ENCODE data around the gene SGPP2.

Gene SGPP2

DNA sequence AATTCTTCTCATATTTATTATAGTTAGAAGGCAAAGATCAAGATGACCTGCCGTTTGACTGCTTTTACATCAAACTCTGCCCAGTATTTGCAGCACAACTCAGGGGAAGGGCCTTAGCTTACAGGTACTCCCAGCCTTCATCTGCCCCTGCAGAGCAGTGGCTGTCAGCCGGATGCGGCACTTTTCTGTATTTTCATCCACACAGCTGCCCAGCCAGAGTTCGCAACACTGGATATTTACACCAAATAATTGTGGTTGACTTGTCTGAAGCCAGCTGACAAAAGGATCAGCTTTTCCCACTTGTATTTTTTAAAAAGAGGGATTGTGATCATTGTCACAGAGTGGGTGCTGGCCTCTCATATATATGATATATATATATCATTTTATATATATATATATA, 136.8 kb downstream of the SGPP2 start:
- H3K4me1 ChIP-seq (ENCODE audit: control insufficient read depth, insufficient read depth, low read length): no peaks in the 10 kb centered on the region
- H3K27me3 ChIP-seq (ENCODE audit: control insufficient read depth in 1 of 2, insufficient read depth in 2 of 2, low read length in 2 of 2): peaks cover 0 to 3% of the 10 kb centered on the region in 2 donors
- H3K27ac ChIP-seq (ENCODE audit: low read length): no peak overlapping the region
- H3K4me3 ChIP-seq (ENCODE audit: low read length in 2 of 2): no peak overlapping the region
- no peaks in the 10 kb centered on the region for H3K36me3 ChIP-seq (ENCODE audit: control insufficient read depth in 2 of 2, insufficient read depth in 2 of 2, low read length in 2 of 2)
- no peak overlapping the region for H3K9ac ChIP-seq (ENCODE audit: low read length in 2 of 2)
- no peaks in the 10 kb centered on the region for H3K9me3 ChIP-seq (ENCODE audit: control insufficient read depth in 2 of 2, low read length in 2 of 2)

DNA sequence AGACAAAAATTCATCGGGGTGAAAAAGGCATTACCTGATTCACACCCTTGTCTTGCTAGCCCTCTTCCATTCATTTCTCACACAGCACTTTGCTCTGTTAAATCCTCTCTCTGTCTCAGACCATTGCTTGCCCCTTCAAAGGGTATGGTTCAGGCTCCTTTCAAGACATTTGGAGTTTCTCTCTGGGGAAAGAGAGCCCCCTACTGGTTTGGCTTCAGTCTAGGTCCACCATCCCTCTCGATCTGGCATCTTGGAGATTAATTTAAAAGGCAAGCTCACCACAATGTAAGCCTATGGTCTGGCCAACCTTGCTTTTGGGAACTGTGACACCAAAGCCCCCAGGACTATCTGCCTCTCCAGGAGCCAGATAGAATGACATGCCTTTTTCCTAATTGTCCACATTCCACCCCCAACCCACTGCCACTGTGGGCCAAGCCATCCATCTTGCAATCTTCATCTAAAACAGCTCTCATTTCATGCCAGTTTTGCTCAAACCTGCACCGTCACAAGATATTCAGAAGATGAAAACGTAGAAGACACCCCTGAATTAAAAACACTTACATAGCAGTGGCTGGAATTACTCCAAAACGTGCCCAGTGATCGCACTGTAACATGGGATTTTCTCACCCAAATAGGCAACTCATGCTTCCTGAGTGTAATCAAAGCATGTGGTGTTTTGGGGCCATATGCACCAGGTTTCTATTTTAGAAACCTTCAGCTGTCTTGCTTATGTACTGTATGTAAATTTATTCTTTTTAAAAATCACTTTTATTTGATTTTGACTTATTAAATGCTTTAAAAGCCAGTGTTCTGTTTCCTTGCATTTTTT, 137.7 kb downstream of the SGPP2 start:
- Histone ChIP-seq H3K4me1 (ENCODE audit: control insufficient read depth, insufficient read depth, low read length) (no peaks in the 10 kb centered on the region), H3K4me3 (ENCODE audit: low read length in 2 of 2) (no peak overlapping the region), H3K36me3 (ENCODE audit: control insufficient read depth in 2 of 2, insufficient read depth in 2 of 2, low read length in 2 of 2) (no peaks in the 10 kb centered on the region), H3K9me3 (ENCODE audit: control insufficient read depth in 2 of 2, low read length in 2 of 2) (no peaks in the 10 kb centered on the region), H3K27me3 (ENCODE audit: control insufficient read depth in 1 of 2, insufficient read depth in 2 of 2, low read length in 2 of 2) (peaks cover 0 to under 1% of the 10 kb centered on the region in 2 donors), H3K27ac (ENCODE audit: low read length) (no peak overlapping the region), H3K9ac (ENCODE audit: low read length in 2 of 2) (no peak overlapping the region)

DNA sequence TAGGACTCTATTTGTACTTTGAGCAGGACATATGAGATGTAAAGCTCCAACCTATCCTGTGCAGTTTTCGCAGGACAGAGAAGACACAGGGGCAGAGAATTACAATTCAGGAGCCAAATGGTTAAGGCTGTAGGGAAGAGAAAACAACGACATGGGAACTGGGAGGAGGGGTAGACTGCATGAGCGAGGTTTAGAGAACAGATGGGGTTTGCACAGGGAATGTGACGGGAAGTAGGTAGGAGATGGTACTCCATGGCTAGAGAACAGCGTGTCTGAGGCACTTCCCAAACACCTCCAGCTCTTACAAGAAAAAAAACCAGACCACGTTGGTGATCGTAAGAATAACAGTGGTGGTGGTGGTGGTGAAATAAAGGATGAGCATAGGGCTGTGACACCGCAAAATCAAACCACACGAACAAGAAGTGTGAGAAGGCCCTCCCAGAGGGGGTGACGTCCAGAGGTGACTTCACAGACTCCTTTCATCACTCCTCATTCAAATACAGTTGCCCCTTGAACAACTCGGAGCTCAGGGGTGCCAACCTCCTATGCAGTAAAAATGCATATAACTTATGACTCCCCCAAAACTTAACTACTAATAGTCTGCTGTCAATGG, 138.9 kb downstream of the SGPP2 start:
- no peak overlapping the region for H3K4me3 ChIP-seq (ENCODE audit: low read length in 2 of 2)
- no peaks in the 10 kb centered on the region for H3K9me3 ChIP-seq (ENCODE audit: control insufficient read depth in 2 of 2, low read length in 2 of 2)
- no peaks in the 10 kb centered on the region for H3K36me3 ChIP-seq (ENCODE audit: control insufficient read depth in 2 of 2, insufficient read depth in 2 of 2, low read length in 2 of 2)
- H3K27ac ChIP-seq (ENCODE audit: low read length): no peak overlapping the region
- no peak overlapping the region for H3K9ac ChIP-seq (ENCODE audit: low read length in 2 of 2)
- H3K4me1 ChIP-seq (ENCODE audit: control insufficient read depth, insufficient read depth, low read length): no peaks in the 10 kb centered on the region
- H3K27me3 ChIP-seq (ENCODE audit: control insufficient read depth in 1 of 2, insufficient read depth in 2 of 2, low read length in 2 of 2): no peaks in the 10 kb centered on the region

DNA sequence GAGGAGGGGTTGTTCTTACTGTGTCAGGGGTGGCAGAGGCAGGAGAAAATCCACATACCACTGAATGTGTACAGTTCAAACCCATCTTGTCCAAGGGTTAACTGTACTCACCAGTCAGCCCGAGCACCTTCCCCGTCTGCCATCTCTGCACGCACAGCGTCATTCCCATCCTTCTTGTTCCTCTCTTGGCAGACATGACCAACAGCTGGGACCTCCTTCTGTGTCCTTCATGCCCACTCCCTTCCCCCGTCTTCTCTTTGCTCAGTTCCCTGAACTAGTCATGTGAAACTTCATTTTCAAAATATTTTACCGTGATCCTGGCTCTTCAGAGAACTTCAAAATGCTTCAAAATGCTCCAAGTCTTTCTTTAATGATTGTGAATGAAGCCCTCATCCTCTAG, 139.6 kb downstream of the SGPP2 start:
- H3K36me3 ChIP-seq (ENCODE audit: control insufficient read depth in 2 of 2, insufficient read depth in 2 of 2, low read length in 2 of 2): no peaks in the 10 kb centered on the region
- no peak overlapping the region for H3K9ac ChIP-seq (ENCODE audit: low read length in 2 of 2)
- H3K9me3 ChIP-seq (ENCODE audit: control insufficient read depth in 2 of 2, low read length in 2 of 2): no peaks in the 10 kb centered on the region
- H3K27me3 ChIP-seq (ENCODE audit: control insufficient read depth in 1 of 2, insufficient read depth in 2 of 2, low read length in 2 of 2): no peaks in the 10 kb centered on the region
- H3K4me3 ChIP-seq (ENCODE audit: low read length in 2 of 2): no peak overlapping the region
- H3K4me1 ChIP-seq (ENCODE audit: control insufficient read depth, insufficient read depth, low read length): peaks cover 4% of the 10 kb centered on the region
- no peak overlapping the region for H3K27ac ChIP-seq (ENCODE audit: low read length)

DNA sequence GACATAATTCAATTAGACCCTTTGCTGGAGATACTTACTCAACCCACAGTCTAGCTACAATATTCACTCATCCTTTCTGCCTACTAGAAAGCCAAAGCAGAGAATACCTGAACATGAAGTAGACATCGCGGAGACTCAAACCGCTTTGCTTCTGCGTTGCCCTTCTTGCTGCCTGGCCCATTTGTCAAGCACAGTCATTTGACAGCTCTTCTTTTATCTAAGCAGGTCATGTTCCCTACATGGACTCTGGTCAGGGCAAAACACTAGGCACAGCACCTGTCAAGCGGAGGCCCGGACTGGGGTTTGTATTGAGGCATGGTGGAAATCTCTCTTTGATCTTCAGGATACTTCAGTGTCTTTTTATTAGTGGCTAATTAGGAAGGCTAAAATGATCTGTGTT, 141.9 kb downstream of the SGPP2 start:
- Histone ChIP-seq H3K36me3 (ENCODE audit: control insufficient read depth in 2 of 2, insufficient read depth in 2 of 2, low read length in 2 of 2) (no peaks in the 10 kb centered on the region), H3K9ac (ENCODE audit: low read length in 2 of 2) (no peak overlapping the region), H3K27me3 (ENCODE audit: control insufficient read depth in 1 of 2, insufficient read depth in 2 of 2, low read length in 2 of 2) (no peaks in the 10 kb centered on the region), H3K4me3 (ENCODE audit: low read length in 2 of 2) (no peak overlapping the region), H3K9me3 (ENCODE audit: control insufficient read depth in 2 of 2, low read length in 2 of 2) (no peaks in the 10 kb centered on the region), H3K4me1 (ENCODE audit: control insufficient read depth, insufficient read depth, low read length) (peaks cover 13% of the 10 kb centered on the region), H3K27ac (ENCODE audit: low read length) (no peak overlapping the region)

DNA sequence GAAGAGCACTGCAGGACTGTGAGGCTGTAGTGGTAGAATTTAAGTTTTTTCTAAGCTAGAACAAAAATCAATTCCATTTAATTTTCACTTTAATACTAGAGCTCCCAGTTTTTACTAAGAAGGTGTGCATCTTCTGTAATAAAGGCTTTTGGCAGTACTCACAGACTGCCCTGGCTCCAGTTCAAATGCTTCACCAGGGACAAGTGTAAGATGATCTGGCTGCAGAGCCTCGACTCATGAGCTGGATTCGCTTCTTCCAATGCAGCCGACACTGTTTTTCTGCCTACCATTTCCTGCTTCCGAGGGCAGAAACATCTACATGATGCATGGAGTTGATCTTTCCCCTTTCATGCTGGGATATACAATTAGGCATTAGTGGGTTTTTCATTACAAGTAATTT, 144.5 kb downstream of the SGPP2 start:
- Histone ChIP-seq H3K4me1 (ENCODE audit: control insufficient read depth, insufficient read depth, low read length) (peaks cover 27% of the 10 kb centered on the region), H3K27ac (ENCODE audit: low read length) (no peak overlapping the region), H3K27me3 (ENCODE audit: control insufficient read depth in 1 of 2, insufficient read depth in 2 of 2, low read length in 2 of 2) (no peaks in the 10 kb centered on the region), H3K4me3 (ENCODE audit: low read length in 2 of 2) (peak overlapping the region in 1 of 2 donors; percentile 21), H3K9ac (ENCODE audit: low read length in 2 of 2) (no peak overlapping the region), H3K36me3 (ENCODE audit: control insufficient read depth in 2 of 2, insufficient read depth in 2 of 2, low read length in 2 of 2) (peaks cover 0 to 4% of the 10 kb centered on the region in 2 donors), H3K9me3 (ENCODE audit: control insufficient read depth in 2 of 2, low read length in 2 of 2) (no peaks in the 10 kb centered on the region)

DNA sequence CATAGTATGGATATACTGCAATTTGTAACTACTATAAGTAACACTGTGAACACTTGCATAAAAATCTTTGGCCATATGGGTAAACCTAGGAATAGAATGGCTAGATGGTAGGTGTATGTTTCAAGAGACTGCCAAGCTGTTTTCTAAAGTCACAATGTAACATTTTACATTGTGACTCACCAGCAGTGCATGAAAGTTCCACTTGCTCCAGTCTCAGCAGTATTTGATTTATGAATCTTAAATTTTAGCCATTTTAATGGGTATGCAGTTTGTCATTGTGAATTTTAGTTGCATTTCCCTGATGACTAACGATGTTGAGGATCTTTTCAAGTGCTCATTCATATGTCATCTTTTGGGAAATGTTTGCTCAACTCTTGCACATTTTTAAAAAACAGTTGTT, 145.5 kb downstream of the SGPP2 start:
- Histone ChIP-seq H3K4me1 (ENCODE audit: control insufficient read depth, insufficient read depth, low read length) (peaks cover 27% of the 10 kb centered on the region), H3K9me3 (ENCODE audit: control insufficient read depth in 2 of 2, low read length in 2 of 2) (no peaks in the 10 kb centered on the region), H3K27ac (ENCODE audit: low read length) (no peak overlapping the region), H3K36me3 (ENCODE audit: control insufficient read depth in 2 of 2, insufficient read depth in 2 of 2, low read length in 2 of 2) (peaks cover 0 to 4% of the 10 kb centered on the region in 2 donors), H3K9ac (ENCODE audit: low read length in 2 of 2) (no peak overlapping the region), H3K4me3 (ENCODE audit: low read length in 2 of 2) (no peak overlapping the region), H3K27me3 (ENCODE audit: control insufficient read depth in 1 of 2, insufficient read depth in 2 of 2, low read length in 2 of 2) (no peaks in the 10 kb centered on the region)

DNA sequence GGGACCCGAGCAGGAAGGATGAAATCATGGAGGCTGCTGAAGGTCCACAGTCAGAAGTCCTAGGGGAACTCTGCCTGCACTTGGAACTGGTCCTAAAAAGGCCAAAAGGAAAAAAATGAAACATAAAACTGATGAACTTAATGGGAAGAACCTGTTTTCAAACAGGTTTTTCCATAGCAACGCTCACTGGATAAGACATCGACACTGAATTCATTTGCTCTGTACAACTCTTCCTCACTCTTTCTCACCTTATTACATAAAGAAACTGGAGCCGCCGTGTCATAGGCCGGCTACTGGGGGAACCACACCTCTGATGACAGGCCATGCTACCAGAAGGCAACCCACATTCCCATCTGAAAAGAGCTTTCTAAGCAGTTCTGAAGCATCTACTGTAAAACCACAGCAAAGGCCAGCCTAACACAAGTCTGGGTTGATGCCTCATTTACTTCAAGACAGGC, 147.9 kb downstream of the SGPP2 start:
- Histone ChIP-seq H3K27ac (ENCODE audit: low read length) (peak overlapping the region; percentile 88), H3K9ac (ENCODE audit: low read length in 2 of 2) (peak overlapping the region; percentile 48 to 51), H3K9me3 (ENCODE audit: control insufficient read depth in 2 of 2, low read length in 2 of 2) (no peaks in the 10 kb centered on the region), H3K36me3 (ENCODE audit: control insufficient read depth in 2 of 2, insufficient read depth in 2 of 2, low read length in 2 of 2) (peaks cover 0 to 4% of the 10 kb centered on the region in 2 donors), H3K27me3 (ENCODE audit: control insufficient read depth in 1 of 2, insufficient read depth in 2 of 2, low read length in 2 of 2) (no peaks in the 10 kb centered on the region), H3K4me3 (ENCODE audit: low read length in 2 of 2) (no peak overlapping the region), H3K4me1 (ENCODE audit: control insufficient read depth, insufficient read depth, low read length) (peaks cover 27% of the 10 kb centered on the region)

DNA sequence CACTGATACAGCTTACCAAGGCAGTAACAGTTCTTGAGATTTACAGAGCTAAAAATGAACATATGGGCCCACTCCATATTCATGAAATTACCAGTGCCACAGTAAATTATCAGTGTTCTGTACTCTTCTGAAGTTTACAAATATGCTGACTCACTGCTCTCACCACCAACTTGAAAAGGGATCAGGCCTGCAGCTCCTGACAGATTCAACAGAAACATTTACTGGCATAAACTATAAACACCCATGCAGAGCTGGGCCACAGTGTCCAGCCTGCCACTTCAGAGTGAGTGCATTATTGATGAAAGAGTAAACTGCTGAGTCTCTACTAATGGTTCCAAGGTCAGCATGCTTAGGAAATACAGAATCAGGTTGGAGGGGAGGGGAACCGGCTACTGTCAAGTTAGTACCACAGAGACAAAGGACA, 148.4 kb downstream of the SGPP2 start:
- Histone ChIP-seq H3K4me3 (ENCODE audit: low read length in 2 of 2) (no peak overlapping the region), H3K36me3 (ENCODE audit: control insufficient read depth in 2 of 2, insufficient read depth in 2 of 2, low read length in 2 of 2) (peaks cover 0 to 4% of the 10 kb centered on the region in 2 donors), H3K9ac (ENCODE audit: low read length in 2 of 2) (peak overlapping the region; percentile 48 to 51), H3K27me3 (ENCODE audit: control insufficient read depth in 1 of 2, insufficient read depth in 2 of 2, low read length in 2 of 2) (no peaks in the 10 kb centered on the region), H3K4me1 (ENCODE audit: control insufficient read depth, insufficient read depth, low read length) (peaks cover 27% of the 10 kb centered on the region), H3K9me3 (ENCODE audit: control insufficient read depth in 2 of 2, low read length in 2 of 2) (no peaks in the 10 kb centered on the region), H3K27ac (ENCODE audit: low read length) (peak overlapping the region; percentile 88)

DNA sequence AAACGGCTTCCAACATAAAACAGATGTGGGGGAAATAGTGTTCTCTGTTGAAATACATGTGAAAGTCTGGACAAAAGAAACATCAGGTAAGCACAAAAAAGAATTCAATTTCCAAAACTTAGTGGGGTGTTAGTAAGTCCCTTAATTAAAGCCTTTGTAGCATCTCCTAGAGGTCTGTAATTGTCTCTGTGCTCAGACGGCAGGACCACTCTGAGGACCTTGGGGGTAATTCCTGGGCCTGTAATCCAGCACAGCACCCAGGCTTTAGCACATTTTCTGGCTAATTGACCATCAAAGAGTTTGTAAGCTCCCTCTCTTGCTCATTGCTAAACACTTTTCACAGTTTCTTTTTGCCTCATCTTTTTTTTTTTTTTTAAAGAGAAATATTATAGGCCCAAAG, 151.3 kb downstream of the SGPP2 start:
- Histone ChIP-seq H3K4me3 (ENCODE audit: low read length in 2 of 2) (no peak overlapping the region), H3K4me1 (ENCODE audit: control insufficient read depth, insufficient read depth, low read length) (peaks cover 15% of the 10 kb centered on the region), H3K27ac (ENCODE audit: low read length) (no peak overlapping the region), H3K9me3 (ENCODE audit: control insufficient read depth in 2 of 2, low read length in 2 of 2) (no peaks in the 10 kb centered on the region), H3K36me3 (ENCODE audit: control insufficient read depth in 2 of 2, insufficient read depth in 2 of 2, low read length in 2 of 2) (peaks cover 0 to 4% of the 10 kb centered on the region in 2 donors), H3K9ac (ENCODE audit: low read length in 2 of 2) (no peak overlapping the region), H3K27me3 (ENCODE audit: control insufficient read depth in 1 of 2, insufficient read depth in 2 of 2, low read length in 2 of 2) (no peaks in the 10 kb centered on the region)

Measured in stomach smooth muscle (tissue), 2 donors.